ENCODE measurements around the gene EYA2.

Gene EYA2

DNA sequence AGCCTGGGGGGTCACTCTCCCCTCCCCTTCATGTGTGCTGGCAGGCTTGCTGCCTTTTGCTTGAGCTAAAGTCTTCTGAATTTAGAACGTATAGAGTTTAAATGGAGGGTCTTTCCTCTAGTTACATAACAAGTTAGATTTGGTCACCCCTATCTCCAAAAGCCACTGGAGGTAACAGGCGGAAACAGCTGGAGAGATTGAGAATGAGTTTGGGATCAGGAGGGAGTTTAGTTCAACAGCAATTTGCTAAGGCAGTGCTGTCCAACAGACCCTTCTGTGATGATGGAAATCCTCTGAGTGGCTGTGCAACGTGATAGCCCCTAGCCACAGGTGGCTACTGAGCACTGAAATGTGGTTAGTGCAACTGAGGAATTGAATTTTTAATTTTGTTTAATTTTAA, 132.8 kb downstream of the EYA2 start:
- Histone ChIP-seq H3K27ac (no peak overlapping the region), H4K20me1 (ENCODE audit: insufficient read depth) (no peaks in the 10 kb centered on the region), H3K9ac (no peak overlapping the region), H3K27me3 (ENCODE audit: insufficient read depth, low read depth) (no peaks in the 10 kb centered on the region), H3K79me2 (ENCODE audit: insufficient read depth, low read depth) (no peaks in the 10 kb centered on the region), H3K4me1 (ENCODE audit: low read depth, poor library complexity, severe bottlenecking) (no peaks in the 10 kb centered on the region), H2AFZ (ENCODE audit: low read depth) (no peak overlapping the region), H3K4me3 (IDR thresholded peaks at IDR 0.05; ENCODE audit: insufficient read depth, low read depth, low read length) (no peak overlapping the region), H3K4me2 (no peak overlapping the region), H3K36me3 (ENCODE audit: insufficient read depth) (peaks cover 4% of the 10 kb centered on the region; the same call in 1 of the 2 replicates)
- TF ChIP-seq, protein P1, sequence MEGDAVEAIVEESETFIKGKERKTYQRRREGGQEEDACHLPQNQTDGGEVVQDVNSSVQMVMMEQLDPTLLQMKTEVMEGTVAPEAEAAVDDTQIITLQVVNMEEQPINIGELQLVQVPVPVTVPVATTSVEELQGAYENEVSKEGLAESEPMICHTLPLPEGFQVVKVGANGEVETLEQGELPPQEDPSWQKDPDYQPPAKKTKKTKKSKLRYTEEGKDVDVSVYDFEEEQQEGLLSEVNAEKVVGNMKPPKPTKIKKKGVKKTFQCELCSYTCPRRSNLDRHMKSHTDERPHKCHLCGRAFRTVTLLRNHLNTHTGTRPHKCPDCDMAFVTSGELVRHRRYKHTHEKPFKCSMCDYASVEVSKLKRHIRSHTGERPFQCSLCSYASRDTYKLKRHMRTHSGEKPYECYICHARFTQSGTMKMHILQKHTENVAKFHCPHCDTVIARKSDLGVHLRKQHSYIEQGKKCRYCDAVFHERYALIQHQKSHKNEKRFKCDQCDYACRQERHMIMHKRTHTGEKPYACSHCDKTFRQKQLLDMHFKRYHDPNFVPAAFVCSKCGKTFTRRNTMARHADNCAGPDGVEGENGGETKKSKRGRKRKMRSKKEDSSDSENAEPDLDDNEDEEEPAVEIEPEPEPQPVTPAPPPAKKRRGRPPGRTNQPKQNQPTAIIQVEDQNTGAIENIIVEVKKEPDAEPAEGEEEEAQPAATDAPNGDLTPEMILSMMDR (conservative IDR thresholded peaks at IDR 0.05; ENCODE audit: low read depth, low read length): no peak

DNA sequence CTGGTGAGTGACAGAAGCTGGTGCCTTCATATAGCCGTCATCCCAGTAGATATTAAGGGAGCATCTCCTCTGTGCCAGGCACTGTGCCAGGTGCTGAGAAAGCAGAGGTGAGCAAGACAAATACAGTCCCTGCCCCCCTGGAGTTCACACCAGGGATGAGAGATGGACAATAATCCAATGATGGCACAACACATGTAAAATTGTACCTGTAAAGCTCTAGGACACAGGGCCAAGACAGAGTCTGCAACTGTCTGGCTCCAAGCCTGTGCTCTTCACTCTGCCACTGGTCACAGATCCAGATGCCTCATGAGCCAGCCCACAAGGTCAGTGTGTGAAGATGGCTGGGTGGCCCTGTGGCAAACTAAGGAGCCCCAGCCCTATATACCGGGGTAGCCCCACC, 133.8 kb downstream of the EYA2 start:
- no peaks in the 10 kb centered on the region for H3K4me1 ChIP-seq (ENCODE audit: low read depth, poor library complexity, severe bottlenecking)
- no peaks in the 10 kb centered on the region for H4K20me1 ChIP-seq (ENCODE audit: insufficient read depth)
- H3K27ac ChIP-seq: no peak overlapping the region
- no peak overlapping the region for H3K9ac ChIP-seq
- peaks cover 4% of the 10 kb centered on the region; the same call in 1 of the 2 replicates for H3K36me3 ChIP-seq (ENCODE audit: insufficient read depth)
- no peak overlapping the region for H3K4me3 ChIP-seq (IDR thresholded peaks at IDR 0.05; ENCODE audit: insufficient read depth, low read depth, low read length)
- H3K4me2 ChIP-seq: no peak overlapping the region
- no peaks in the 10 kb centered on the region for H3K27me3 ChIP-seq (ENCODE audit: insufficient read depth, low read depth)
- no peak overlapping the region for H2AFZ ChIP-seq (ENCODE audit: low read depth)
- no peaks in the 10 kb centered on the region for H3K79me2 ChIP-seq (ENCODE audit: insufficient read depth, low read depth)
- TF ChIP-seq, protein P1 (conservative IDR thresholded peaks at IDR 0.05; ENCODE audit: low read depth, low read length): no peak

DNA sequence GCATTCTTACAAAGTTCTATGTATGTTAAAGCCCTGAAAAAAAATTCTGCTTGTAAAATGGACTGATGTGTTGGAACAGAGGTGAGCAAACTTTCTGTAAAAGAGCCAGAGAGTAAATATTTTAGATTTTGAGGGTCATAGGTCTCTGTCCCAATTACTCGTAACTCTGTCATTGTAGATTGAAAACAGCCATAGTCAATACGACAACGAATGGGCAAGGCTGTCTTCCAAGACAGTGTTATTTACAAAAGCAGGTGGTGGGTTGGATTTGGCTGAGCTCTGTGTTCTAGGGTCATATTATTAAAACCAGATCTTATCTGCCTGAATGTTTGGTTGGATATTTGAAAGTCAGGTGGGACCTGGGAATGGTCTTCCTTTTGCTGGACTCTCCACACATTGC, 135.2 kb downstream of the EYA2 start:
- H3K79me2 ChIP-seq (ENCODE audit: insufficient read depth, low read depth): no peaks in the 10 kb centered on the region
- H3K36me3 ChIP-seq (ENCODE audit: insufficient read depth): peaks cover 4% of the 10 kb centered on the region; the same call in 1 of the 2 replicates
- H3K9ac ChIP-seq: no peak overlapping the region
- no peaks in the 10 kb centered on the region for H3K4me1 ChIP-seq (ENCODE audit: low read depth, poor library complexity, severe bottlenecking)
- no peak overlapping the region for H3K4me3 ChIP-seq (IDR thresholded peaks at IDR 0.05; ENCODE audit: insufficient read depth, low read depth, low read length)
- H3K27ac ChIP-seq: no peak overlapping the region
- no peak overlapping the region for H2AFZ ChIP-seq (ENCODE audit: low read depth)
- H3K27me3 ChIP-seq (ENCODE audit: insufficient read depth, low read depth): no peaks in the 10 kb centered on the region
- H4K20me1 ChIP-seq (ENCODE audit: insufficient read depth): no peaks in the 10 kb centered on the region
- TF ChIP-seq, protein P1 (conservative IDR thresholded peaks at IDR 0.05; ENCODE audit: low read depth, low read length): no peak
- H3K4me2 ChIP-seq: no peak overlapping the region

DNA sequence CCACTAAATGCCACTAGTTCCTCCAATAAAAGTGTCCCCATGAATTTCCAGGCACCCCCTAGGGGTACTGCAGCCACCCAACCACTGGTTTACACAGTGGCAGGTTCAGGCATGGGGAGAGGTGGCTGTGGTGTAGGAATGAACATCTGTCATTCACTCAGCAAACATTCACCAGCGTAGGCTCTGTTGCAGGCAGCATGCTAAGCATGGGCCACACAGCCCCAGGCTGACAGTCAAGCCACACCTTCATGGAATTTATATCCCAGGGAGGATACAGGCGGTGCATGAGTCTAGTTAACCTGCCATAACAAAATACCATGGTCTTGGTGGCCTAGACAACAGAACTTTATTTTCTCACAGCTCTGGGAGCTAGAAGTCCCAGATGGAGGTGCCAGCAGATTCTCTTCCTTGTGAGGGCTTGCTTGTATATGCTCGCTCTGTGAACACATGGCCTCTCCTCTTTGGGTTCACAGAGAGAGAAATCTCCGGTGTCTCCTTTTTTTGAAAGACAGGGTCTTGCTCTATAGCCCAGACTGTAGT, 135.7 kb downstream of the EYA2 start:
- Histone ChIP-seq H3K27ac (no peak overlapping the region), H3K4me3 (IDR thresholded peaks at IDR 0.05; ENCODE audit: insufficient read depth, low read depth, low read length) (no peak overlapping the region), H3K4me2 (no peak overlapping the region), H3K79me2 (ENCODE audit: insufficient read depth, low read depth) (no peaks in the 10 kb centered on the region), H3K9ac (no peak overlapping the region), H3K27me3 (ENCODE audit: insufficient read depth, low read depth) (no peaks in the 10 kb centered on the region), H2AFZ (ENCODE audit: low read depth) (no peak overlapping the region), H3K4me1 (ENCODE audit: low read depth, poor library complexity, severe bottlenecking) (no peaks in the 10 kb centered on the region), H3K36me3 (ENCODE audit: insufficient read depth) (peaks cover 4% of the 10 kb centered on the region; the same call in 1 of the 2 replicates), H4K20me1 (ENCODE audit: insufficient read depth) (no peaks in the 10 kb centered on the region)
- TF ChIP-seq, protein P1 (conservative IDR thresholded peaks at IDR 0.05; ENCODE audit: low read depth, low read length): no peak

All from KMS-11 (cell line).